ENCODE measurements around the gene SPAG16. TPM values are rescaled to one million over a fixed set of nuclear protein-coding genes. Genes with fewer than 3 reads are reported as not detected.

Gene SPAG16
- total RNA-seq, 6 experiments from 2014 or later: 15.4 to 20.0 (median 17.5) TPM

- H3K4me3 Mint-ChIP-seq: no peak overlapping the region
- H3K27ac Mint-ChIP-seq: no peak overlapping the region
- peaks cover 44% of the 10 kb centered on the region for H3K9me3 Mint-ChIP-seq
- H3K36me3 Mint-ChIP-seq (ENCODE audit: low read depth): no peaks in the 10 kb centered on the region
- DNase-seq: no peak
- no peaks in the 10 kb centered on the region for H3K27me3 Mint-ChIP-seq (ENCODE audit: insufficient read depth)
- H3K4me1 Mint-ChIP-seq (ENCODE audit: low read depth): no peaks in the 10 kb centered on the region
- TF ChIP-seq, protein P1, sequence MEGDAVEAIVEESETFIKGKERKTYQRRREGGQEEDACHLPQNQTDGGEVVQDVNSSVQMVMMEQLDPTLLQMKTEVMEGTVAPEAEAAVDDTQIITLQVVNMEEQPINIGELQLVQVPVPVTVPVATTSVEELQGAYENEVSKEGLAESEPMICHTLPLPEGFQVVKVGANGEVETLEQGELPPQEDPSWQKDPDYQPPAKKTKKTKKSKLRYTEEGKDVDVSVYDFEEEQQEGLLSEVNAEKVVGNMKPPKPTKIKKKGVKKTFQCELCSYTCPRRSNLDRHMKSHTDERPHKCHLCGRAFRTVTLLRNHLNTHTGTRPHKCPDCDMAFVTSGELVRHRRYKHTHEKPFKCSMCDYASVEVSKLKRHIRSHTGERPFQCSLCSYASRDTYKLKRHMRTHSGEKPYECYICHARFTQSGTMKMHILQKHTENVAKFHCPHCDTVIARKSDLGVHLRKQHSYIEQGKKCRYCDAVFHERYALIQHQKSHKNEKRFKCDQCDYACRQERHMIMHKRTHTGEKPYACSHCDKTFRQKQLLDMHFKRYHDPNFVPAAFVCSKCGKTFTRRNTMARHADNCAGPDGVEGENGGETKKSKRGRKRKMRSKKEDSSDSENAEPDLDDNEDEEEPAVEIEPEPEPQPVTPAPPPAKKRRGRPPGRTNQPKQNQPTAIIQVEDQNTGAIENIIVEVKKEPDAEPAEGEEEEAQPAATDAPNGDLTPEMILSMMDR (IDR thresholded peaks at IDR 0.05): no peak
Observed at GRCh38 chr2:213640738-213641425, 356.6 kb downstream of the SPAG16 start.

DNA sequence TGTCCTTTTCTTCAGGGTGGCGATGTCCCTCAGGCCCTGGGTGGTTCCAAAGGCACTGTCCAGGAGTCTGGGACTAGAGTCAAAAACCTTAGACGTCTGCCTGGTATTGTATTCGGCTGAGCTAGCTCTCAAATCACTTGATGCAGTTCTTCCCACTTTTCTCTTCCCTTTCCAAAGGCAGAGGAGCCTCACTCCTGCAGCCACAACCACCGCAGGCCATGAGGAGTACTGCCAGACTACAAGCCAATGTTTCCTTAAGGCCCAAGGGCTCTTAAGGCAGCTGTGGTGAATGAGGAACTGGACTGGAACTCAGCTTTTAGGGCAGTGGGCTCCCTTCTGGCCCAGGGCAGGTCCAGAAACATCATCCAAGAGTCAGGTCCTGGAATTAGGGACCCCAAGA, 360.7 kb downstream of the SPAG16 start:
- H3K4me1 Mint-ChIP-seq (ENCODE audit: low read depth): no peaks in the 10 kb centered on the region
- H3K36me3 Mint-ChIP-seq (ENCODE audit: low read depth): no peaks in the 10 kb centered on the region
- TF ChIP-seq, protein P1 (IDR thresholded peaks at IDR 0.05): no peak
- H3K27ac Mint-ChIP-seq: no peak overlapping the region
- no peak overlapping the region for H3K4me3 Mint-ChIP-seq
- no peak for DNase-seq
- H3K27me3 Mint-ChIP-seq (ENCODE audit: insufficient read depth): no peaks in the 10 kb centered on the region
- peaks cover 40% of the 10 kb centered on the region for H3K9me3 Mint-ChIP-seq

GRCh38 chr2:213649176-213649575, 364.9 kb downstream of the SPAG16 start:
- Mint-ChIP-seq H3K27ac (no peak overlapping the region), H3K4me1 (ENCODE audit: low read depth) (no peaks in the 10 kb centered on the region), H3K4me3 (no peak overlapping the region), H3K9me3 (peaks cover 20% of the 10 kb centered on the region), H3K36me3 (ENCODE audit: low read depth) (no peaks in the 10 kb centered on the region), H3K27me3 (ENCODE audit: insufficient read depth) (no peaks in the 10 kb centered on the region)
- TF ChIP-seq, protein P1 (IDR thresholded peaks at IDR 0.05): no peak
- no peak for DNase-seq

GRCh38 chr2:213664817-213665216, 380.6 kb downstream of the SPAG16 start:
- Mint-ChIP-seq H3K4me1 (ENCODE audit: low read depth) (no peaks in the 10 kb centered on the region), H3K4me3 (no peak overlapping the region), H3K9me3 (peaks cover 34% of the 10 kb centered on the region), H3K36me3 (ENCODE audit: low read depth) (peaks cover 6% of the 10 kb centered on the region), H3K27ac (no peak overlapping the region), H3K27me3 (ENCODE audit: insufficient read depth) (no peaks in the 10 kb centered on the region)
- TF ChIP-seq, protein P1 (IDR thresholded peaks at IDR 0.05): no peak
- no peak for DNase-seq

DNA sequence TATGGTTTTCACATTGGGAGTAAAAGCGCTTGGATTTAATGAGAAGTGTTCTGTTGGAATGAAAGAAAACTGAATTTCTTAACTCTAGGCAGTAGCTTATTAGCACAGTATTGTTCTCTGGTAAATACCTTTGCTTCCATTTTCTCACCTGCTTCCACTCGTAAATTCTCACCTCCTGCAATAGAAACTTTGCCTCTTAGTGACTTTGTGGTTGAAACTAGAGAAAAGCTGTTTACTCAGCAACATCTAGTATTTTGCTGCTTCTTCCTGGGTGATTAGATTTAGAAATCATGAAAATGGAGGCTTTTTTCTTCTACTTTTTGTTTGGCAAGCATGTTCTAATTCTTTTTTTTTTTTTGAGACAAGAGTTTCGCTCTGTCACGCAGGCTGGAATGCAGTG, 385.4 kb downstream of the SPAG16 start:
- TF ChIP-seq, protein P1 (IDR thresholded peaks at IDR 0.05): no peak
- no peak for DNase-seq
- no peaks in the 10 kb centered on the region for H3K4me1 Mint-ChIP-seq (ENCODE audit: low read depth)
- H3K4me3 Mint-ChIP-seq: no peak overlapping the region
- peaks cover 37% of the 10 kb centered on the region for H3K9me3 Mint-ChIP-seq
- no peak overlapping the region for H3K27ac Mint-ChIP-seq
- H3K27me3 Mint-ChIP-seq (ENCODE audit: insufficient read depth): peaks cover 3% of the 10 kb centered on the region
- no peaks in the 10 kb centered on the region for H3K36me3 Mint-ChIP-seq (ENCODE audit: low read depth)
